NCI-H128 (cell line): Measurements from ENCODE around the gene NINJ2.

Source experiments
- DNase-seq: peaks from one replicate; lab custom pipeline; 2025; ENCODE audit not compliant: unreplicated experiment; lab: John Stamatoyannopoulos, UW

The NINJ2 gene

DNA sequence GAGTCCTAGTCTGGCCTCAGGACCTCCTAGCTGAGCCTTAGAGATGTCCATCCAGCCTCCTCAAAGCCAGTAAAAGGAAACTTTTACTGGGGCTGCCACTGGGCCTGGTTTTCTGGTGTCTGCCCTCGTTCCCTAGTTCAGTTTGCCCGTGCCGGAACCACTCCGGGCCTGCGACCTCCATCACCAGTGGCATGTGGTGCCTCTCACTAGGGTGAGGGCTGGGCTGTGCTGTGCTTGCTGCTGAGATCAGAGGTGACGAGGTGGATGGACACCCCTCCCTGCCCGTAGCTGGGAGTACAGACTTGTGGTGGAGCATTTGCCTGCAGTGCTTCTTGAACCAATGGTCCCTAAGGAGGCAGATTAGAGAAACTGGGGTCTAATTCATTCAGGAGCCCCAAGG is 127.8 kb downstream of the NINJ2 start:
- DNase-seq, result no peak

DNA sequence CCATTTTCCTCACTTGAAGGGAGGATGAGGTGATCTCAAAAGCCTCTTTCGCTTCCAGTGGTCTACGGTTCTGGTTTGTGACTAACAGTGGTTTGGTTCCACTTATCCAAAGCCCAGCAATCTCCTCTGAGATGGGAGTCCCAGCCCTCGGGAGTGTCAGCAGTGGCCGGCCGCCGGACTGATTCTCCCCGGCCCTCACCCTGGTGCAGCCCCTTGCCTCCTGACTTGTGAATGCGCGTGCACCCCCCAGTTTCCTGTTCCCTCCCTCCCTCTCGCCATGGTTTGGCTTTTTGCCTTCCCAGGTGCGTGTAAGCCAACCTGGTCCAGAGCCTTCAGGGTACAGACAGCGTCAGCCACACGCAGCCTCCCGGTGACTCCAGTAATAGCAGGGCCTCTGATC is 129.0 kb downstream of the NINJ2 start:
- no peak for DNase-seq

DNA sequence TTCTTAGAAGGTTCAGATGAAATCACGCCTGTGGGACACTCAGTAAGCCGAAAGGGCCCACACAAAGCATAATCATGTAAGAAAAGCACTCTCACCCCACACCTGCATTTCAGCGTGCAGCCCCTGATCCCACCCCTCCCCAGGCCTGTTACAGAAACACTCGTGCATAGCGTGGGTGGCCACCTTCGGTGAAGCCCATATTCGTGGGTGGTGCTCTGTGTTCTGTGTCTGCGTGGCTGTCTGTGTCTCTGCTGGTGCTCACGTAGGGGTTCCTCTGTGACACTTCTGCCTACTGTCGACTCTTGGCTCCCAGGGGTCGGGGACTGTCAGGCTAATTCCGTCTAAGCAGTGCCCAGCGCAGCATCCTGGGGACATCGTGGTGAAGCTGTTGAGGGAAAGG is 129.5 kb downstream of the NINJ2 start:
- no peak for DNase-seq

DNA sequence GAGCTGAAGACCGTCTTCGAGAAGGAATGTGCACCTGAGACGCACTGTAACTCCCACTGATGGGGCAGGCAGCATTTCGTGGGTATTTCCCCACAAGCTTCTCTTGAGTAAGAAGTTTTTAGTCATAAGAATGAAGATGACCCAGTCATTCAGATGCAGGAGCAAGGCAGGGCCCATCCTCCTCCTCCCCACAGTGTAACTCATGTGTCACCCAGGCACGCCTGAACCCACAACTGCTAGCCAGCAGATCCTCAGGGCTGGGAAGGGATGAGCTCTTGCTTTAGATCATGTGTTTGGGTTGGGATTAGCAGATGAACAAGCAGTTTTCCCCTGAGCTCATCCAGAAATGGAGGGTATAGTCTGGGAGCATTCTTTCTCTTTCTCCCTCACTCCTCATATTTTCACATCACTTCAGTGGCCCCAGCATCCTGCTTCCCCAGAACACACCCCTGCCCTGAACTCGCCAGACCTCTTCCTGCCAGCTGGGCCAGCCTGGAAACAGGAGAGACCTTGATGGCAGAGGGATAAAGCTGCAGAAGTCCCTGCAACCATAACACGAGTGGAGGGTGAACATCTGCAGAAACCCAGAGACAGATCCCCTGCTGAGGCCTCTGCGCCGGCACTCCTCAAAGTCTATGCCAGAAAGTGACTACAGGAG is 130.2 kb downstream of the NINJ2 start:
- DNase-seq, result no peak

DNA sequence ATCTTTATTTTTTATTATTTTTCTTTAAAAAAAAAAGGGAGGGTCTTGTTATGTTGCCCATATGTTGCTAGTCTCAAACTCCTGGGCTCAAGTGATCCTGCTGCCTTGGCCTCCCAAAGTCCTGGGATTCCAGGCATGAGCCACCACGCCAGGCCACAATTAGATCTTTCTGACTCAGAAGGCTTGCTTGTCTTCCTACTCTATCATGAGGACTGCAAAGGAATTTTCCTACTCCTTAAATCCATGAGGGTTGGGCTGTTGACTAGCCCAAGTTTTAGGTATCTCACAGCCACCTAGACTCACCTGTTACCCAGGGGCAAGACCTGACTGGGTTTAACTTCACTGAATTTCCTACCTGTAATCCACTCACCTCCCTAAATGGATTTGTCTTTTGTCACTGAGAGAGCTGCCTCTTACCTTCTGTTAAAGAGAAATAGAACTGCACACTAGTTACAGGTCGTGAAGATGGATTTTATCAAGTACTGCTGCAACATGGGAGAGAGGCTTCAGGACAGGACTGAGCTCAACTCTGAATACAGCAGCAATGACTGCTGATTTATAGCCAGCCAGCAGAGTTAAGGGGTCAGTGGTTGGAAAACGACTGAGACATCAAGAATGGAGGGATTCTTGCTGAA is 131.2 kb downstream of the NINJ2 start:
- DNase-seq, result no peak

DNA sequence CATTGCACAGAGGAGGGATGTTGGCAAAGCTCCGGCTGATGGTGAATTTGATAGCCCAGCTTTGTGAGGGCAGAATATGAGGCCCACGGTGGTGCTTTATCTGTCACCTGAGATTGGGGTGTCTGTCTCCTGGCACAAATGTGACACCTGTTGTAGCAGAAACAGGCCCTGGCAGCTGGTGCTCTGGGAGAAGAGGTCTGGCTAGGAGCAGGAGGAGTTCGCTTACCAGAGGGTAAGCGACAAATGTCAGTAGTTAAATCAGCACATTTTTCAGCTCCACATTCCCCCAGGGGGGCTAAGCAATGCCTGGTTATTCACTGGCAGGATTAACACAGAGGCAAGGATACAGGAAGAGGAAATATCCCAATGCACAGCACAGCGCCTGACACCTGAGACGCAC is 132.4 kb downstream of the NINJ2 start:
- DNase-seq, result no peak

DNA sequence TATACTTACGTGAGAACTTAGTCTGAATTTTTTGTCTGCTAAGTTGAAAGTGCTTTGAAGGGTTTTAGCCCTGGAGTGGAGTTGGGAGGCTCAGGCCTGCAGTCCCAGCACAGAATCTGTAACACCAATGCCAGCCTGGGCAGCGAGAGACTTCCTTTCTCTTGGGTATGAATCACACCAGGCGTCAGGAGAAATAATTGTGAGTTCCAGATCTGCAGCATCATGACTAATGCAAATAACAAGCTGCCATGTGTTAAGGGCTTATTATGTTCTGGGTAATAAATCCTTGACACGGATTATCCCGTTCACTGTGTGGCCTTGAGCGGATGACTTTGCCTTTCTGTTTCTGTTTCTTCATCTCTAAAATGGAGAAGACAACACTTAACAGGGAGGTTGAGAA is 132.9 kb downstream of the NINJ2 start:
- no peak for DNase-seq

DNA sequence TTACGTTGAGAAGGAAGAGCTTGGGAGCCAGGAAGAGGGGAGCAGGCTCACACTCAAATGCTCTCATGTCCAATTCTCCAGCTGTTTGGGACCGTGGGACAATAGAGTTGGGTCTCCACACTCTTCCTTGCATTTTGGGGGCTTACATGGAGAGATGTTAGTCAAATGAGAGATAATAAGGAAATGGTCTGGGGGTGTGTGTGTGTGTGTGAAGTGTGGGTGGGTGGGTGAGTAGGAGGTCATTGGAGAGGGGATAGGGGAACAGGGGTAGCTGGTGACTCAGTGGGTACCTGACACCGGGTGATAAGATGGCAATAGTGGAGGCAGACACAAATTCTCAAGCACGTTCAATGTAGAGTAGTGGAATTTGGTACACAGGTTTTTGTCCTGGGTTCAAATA is 135.5 kb downstream of the NINJ2 start:
- no peak for DNase-seq

DNA sequence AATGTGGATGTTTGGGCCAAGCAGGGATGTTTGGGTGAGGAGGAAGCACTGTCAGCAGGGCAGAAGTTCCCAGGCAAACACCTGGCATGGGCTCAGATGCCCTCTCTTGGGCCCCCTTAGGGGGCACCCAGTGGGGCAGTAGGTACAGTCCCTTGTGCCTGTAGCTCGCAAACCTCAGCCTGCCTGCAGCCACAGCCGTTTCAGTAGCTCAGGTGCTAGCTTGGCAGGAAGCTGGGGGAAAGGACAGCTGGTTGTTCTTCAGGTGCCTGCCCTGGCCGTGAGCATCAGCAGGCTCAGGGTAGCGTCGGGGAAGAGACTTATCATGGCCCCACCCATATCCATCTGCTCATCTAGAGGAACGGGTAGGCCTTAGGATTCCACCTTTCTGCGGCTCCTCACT is 136.0 kb downstream of the NINJ2 start:
- DNase-seq, result no peak

DNA sequence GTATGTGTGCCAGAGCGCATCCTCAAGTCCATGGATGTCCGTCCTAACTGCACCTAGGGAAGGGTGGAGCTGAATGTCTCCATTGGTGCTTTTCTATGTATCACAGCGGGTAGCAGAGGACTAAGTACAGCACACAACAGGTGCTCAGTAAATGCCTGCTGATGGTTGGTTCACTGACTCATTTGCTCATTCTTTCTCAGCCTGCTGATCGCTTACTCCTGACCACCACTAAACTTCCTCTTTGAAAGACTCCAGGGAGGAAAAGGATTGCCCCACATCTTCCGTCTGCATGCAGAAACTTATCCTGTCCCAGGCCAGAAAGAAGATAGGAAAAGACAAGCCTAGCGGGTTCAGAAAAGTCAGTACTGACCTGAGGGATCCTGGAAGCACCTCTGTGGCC is 137.2 kb downstream of the NINJ2 start:
- DNase-seq, result no peak

DNA sequence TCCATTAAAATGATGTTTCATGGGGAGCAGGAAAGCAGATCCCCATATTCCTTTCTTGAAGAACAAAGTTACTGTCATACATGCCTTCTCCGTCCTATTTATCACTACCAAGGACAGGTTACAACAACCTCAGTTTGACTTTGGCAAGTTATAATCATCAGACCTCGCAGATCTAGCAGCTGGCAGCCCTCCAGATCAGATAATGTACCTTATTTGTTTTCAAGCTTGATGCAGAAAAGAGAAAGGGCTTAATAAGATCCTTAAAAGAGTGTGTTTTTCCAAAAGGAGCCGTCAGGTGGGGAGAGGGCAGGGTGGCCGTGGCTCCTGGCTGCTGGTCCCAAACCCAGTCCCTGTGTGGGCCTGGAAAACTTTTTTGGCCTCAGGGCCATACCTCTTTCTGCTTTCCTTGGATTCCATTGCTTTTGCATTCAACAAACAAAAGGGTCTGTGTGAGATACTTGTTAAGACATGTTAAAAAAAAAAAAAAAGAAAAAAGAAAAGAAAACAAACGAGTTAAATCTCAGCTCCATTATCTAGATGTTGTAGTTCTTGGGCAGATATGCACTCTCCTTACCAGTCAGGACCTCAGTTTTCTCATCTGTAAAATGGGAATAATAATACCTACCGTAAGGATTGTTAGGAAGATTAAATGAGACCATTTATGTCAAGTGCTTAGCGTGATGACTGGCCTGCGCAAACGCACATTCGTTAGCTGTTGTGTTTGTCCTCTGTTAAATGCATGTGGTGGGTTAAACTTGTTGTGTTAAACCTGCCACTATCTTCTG is 138.9 kb downstream of the NINJ2 start:
- no peak for DNase-seq

DNA sequence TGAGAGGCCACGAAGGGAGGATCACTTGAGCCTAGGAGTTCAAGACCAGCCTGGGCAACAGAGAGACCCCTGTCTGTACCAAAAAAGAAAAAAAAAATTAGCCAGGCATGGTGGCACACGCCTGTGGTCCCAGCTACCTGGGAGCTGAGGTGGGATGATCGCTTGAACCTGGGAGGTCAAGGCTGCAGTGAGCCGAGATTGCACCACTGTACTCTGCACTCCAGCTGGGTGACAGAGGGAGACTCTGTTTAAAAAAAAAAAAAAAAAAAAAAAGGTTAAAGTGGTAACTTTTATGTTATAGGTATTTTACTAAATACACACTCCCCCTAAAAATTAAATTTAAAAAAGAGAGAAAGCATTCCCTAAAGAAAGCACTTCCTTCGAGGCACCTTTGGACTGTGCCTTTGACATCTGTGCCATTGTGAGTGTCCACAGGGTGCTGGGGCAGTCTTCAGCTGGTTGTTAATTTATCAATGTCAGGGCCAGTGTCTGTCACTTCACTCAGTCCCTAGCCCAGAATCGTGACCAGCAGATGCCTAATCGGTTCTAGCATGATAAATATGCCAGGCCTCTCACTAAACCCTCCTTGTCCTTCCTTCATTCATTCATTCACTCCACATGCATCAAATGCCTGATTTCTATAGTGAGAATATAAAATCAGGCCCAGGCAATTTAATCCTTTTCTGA is 140.4 kb downstream of the NINJ2 start:
- no peak for DNase-seq

DNA sequence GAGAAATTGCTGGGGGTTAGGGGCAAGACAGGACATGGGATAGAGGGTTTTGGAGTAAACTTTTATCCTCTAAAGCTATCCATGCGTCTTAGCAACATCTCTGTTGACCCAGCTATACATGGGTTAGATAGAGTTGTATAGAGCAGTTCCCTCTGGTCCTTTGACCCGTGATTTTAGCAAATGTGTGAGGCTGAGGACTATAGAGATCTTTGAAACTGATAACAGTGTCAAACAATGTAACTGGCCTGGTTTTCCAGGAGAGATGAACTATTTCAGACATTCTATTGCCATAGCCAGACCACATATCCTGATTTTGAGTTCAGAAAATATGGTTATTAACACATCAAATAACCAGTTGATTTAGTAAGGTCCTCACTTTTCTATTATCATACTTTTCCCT is 143.1 kb downstream of the NINJ2 start:
- no peak for DNase-seq

DNA sequence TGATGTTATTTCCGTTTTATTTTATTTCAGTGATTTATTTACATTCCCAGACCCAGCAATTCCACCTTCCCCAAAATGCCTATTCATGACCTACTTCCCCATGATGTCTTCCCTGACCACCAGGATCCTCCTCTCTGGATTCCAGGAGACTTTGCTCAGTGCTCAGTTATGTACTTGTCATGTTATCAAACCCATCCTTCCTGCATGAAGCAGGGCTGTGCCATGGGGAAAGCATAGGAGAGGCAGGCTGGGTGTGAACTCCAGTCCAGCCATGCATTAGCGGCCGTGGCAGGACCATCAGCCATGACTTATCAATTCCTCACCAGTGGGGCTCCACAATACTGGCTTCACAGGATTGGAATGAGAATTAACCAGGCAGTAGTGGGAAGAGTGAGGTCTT is 145.7 kb downstream of the NINJ2 start:
- DNase-seq, result no peak
